Hindlimb muscle (tissue), 1 donor: ENCODE results near the gene CDC42EP1. TPM values are rescaled to one million over a fixed set of nuclear protein-coding genes. Genes with fewer than 3 reads are reported as not detected.
"Not testable (repeated sequence)": the region's sequence is repeated elsewhere in the genome, so short reads cannot be mapped to it uniquely, and the experiment has no call there.

Source experiments
- DNase-seq: peaks from one replicate; pipeline ENCODE4 v3.0.0-alpha.2; 2013
- polyA plus RNA-seq: library from polyadenylated mRNA; unstranded; fragments of 120-200 nt; gene quantifications from one replicate; pipeline ENCODE4 v1.2.1, GENCODE V29; 2013; ENCODE audit not compliant: insufficient read length

The CDC42EP1 gene
- polyA plus RNA-seq, 1 donor: 53.9 TPM

DNA sequence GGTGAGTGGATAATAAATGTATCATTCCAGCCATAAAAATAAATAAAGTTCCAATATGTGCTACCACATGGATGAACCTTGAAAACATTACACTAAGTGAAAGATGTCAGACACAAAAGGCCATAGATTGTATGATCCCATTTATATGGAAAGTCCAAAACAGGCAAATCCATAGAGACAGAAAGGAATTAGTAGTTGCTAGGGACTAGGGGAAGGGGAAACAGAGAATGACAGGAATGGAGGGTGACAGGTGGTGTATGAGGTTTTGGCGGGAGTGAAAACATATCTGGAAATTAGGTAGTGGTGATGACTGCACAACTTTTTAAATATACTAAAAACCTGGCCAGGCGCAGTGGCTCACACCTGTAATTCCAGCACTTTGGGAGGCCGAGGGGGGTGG, 25.8 kb upstream of the CDC42EP1 start:
- no peak for DNase-seq

DNA sequence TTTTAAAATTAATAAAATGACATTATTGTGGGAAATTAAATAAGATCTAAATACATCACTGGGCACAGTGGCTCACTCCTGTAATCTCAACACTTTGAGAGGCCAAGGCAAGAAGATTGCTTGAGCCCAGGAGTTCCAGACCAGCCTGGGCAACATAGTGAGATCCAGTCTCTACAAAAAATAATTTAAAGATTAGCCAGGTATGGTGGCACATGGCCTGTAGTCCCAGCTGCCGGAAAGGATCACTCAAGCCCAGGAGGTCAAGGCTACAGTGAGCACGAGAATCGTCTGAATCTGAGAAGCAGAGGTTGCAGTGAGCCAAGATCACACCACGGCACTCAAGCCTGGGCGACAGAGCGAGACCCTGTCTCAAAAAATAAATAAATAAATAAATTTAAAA, 25.1 kb upstream of the CDC42EP1 start:
- no peak for DNase-seq

- DNase-seq: peak; percentile 91
These were observed 21.5 kb upstream of the CDC42EP1 start for GRCh38 chr22:37538590-37539357.

DNA sequence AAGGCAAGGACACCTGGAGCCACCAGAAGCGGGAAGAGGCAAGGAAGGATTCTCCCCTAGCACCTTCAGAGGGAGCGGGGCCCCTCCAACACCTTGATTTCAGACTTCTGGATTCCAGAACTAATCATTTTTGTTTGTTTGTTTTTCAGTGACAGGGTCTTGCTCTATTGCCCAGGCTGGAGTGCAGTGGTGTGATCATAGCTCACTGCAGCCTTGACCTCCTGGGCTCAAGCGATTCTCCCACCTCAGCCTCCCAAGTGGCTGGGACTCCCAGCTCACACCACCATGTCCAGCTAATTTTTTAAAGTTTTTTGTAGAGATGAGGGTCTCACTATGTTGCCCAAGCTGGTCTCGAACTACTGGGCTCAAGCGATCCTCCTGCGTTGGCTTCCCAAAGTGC, 20.5 kb upstream of the CDC42EP1 start:
- DNase-seq: not testable (repeated sequence)

GRCh38 chr22:37542416-37542815, 17.9 kb upstream of the CDC42EP1 start:
- DNase-seq: not testable (repeated sequence)

DNA sequence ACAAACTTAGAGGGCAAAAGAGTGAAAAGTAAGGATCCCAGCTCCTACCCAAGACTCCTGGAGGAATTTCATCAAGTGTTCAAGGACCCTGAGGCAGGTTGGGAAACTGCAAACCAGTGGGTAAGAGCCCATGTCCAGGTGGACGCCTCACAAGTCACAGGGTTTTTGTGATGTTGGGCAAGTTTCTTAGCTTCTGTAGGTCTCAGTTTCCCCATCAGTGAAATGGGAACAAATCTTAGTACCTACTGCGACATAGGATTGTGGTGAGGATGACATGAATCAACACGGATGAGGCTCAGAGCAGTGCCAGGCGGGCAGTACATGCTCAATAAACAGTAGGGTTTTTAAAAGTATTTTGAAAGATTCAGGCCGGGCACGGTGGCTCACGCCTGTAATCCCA, 17.3 kb upstream of the CDC42EP1 start:
- DNase-seq: no peak

DNA sequence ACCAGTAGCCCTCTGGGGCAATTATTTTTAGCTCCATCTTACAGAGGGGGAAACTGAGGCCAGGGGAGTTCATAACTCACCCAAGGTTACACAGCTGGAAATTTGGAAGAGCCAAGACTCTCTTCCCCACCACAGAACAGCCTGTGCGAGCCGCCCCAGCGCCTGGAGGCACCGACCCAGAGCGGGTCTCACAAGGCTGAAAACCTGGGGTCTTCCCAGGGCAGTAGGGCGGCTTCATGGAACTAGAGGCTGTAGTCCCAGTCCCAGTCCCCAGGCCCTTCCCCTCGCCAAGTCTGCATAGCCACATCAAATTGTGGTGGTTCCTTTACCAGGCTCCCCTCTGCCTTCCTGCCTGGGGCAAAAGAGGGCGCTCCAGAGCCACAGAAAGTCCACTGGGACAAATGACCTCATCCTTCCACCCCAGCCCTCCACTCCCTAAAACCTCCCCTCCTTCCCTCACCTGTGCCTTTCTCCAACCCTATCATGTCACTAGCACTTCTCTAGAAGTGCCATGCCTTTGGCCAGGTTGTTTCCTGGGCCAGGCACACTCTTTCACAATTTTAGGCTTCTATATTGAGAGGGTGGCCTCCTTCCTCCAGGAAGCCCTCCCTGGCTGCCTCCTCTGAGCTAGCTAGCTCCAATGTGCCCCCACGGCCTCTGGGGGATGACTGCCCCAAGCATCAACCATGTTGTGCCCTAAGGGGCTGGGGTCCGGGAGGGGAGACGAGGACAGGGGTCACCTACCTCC, 15.2 kb upstream of the CDC42EP1 start:
- peak; percentile 56 for DNase-seq

- peak; percentile 93 for DNase-seq
These were observed 14.4 kb upstream of the CDC42EP1 start for GRCh38 chr22:37545703-37546436.

- DNase-seq: peak; percentile 84
These were observed 13.6 kb upstream of the CDC42EP1 start for GRCh38 chr22:37546437-37547250.

- peak; percentile 52 for DNase-seq
These were observed 13.0 kb upstream of the CDC42EP1 start for GRCh38 chr22:37547251-37547741.

DNA sequence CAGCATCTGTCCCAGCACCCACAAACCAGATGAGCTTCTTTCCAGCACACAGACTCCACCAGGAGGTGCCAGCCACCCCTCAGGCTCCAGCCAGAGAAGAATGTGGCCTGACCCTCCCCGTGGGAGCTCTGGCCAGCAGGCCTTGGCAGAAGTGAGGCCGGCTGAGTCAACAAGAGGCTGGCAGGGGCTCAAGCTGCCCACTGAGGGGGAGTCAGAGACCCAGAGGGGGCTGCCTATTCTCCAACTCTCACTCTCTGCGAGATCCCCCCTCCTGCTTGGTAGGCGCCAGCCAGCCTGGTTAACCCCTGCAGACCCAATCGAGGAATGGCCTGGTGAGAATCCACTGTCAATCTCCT, 10.6 kb upstream of the CDC42EP1 start:
- DNase-seq: no peak

- DNase-seq: not testable (repeated sequence)
These were observed 9.4 kb upstream of the CDC42EP1 start for GRCh38 chr22:37550921-37551320.

DNA sequence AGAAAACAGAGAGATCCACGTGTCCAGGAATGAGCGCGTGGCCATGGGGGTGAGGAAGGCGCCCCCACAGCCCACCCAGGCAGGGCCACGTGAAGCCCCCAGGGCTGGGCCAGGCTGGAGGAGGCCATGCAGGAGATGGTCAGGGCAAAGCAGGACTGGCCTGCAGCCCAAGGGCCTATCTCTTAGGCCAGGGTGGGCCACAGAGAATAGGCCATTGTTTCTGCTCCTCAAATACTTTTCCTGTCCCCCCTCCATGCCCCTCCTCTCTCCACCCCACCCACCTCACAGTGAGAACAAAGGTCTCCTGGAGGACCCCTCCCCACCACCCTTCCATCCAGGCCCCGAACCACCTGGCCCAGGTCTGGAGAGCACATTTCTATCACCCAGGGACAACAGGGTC, 8.3 kb upstream of the CDC42EP1 start:
- DNase-seq: no peak

DNA sequence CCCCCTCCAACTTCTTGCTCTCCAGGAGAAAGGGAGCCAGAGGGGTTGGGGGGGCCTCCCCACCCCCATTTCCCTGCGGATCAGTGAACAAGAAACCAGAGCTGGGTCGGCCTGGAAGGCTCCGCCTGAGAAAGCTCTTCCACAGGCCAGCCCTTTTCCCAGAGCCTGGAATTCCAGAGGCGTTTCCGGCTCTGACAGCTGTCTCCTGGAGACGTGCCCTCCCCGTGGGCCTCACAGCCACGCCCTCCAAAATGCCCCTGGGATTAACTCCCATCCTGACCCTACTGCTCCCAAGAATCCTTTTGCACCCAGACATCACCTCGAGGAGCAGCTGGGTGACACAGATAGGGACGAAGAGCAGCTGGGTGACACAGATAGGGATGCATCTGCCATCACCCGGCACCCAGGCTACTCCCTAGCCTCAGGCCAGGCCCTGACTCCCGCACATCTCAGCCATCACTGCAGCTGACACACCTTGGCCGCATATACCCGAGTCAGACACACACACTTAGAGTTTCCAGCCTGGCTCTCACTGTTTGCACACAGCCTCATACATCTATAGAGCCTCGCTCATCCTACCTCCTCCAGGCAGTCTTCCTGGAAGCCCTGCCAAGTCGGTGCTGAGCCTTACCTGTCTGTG, 7.6 kb upstream of the CDC42EP1 start:
- DNase-seq: peak; percentile 80

- no peak for DNase-seq
These were observed 6.6 kb upstream of the CDC42EP1 start for GRCh38 chr22:37553725-37554124.

GRCh38 chr22:37555029-37555428, 5.3 kb upstream of the CDC42EP1 start:
- DNase-seq: no peak

DNA sequence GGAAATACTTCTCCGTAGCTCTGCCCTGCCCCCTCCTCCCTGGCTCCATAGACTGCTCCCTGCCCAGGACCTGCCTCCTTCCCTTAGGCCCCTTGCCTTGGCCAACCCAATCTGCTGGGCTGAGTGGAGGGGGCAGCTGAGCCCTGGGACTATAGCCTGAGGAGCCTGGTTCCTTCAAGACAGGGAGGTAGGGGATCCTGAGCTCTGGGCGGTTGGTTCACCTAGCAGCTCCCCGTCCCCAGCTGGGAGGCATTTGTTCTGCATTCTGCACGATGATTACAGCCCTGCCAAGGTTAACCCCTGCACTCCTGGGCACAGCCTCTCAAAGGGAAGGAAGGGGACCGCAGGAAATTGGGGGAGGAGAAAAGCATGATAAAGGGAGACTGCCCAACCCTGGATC, 3.6 kb upstream of the CDC42EP1 start:
- DNase-seq: no peak

DNA sequence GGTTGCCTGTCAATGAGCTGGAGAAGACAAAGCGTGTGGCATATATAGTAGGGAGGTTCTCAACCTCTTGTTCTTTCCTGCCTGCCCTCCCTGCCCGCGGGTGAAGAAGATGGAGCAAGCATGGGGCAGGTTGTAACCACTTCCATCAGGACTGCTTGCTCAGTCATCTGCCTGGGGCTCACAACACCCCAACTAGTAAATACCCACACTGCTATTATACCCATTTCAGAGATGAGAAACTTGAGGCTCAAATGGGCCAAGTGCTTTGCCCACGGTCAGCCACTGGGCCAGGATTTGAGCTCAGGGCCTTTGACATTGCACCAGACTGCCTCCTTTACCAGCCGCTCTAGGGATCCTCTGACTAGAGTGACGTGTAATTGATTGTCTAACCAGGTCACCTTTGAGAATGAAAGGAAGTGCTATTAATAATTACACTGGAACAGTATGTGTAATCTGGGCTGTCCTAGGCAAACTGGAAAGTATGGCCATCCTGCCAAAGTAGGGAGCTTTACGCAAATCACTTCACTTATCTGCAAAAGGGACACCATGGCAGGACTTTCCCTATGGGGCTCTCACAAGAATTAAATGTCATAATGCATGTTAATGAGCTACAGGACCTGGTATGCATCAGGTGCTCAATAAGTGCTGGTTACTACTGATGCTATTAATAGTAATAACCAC, 2.8 kb upstream of the CDC42EP1 start:
- no peak for DNase-seq

DNA sequence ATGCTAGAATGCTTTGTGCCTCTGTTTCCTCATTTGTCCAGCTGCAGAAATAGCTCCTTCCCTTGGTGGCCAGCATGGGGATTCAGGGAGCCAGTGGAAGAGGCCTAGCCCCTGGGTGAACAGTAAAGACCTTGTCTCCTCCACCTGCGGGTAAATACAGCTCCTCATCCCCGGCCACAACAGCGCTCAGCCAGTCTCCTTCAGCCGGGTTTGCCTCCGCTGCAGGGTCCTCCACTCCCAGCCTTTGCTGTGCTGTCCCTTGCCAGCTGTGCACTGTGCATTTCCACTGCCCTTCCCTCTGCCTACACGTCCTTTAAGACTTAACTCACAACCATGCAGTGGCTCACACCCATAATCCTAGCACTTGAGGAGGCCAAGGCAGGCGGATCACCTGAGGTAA, 1.5 kb upstream of the CDC42EP1 start:
- no peak for DNase-seq

DNA sequence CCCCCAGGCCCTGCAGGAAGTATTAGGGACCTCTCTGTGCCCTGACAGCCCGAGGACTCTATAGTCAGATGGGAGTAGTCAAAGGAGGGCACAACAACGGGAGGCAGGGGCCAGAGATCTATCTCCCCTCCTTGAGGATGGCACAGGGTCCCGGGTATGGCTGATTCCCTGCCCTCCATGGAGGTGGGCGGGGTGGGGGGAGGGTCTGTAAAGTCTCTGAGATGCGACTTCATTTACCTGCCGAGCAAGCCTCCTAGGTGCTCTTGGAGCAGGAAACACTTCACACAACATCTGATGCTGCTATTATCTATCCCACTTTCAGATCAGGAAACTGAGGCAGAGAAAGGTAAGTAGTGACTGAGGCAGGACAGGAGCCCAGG, 769 bp upstream of the CDC42EP1 start:
- DNase-seq: no peak

DNA sequence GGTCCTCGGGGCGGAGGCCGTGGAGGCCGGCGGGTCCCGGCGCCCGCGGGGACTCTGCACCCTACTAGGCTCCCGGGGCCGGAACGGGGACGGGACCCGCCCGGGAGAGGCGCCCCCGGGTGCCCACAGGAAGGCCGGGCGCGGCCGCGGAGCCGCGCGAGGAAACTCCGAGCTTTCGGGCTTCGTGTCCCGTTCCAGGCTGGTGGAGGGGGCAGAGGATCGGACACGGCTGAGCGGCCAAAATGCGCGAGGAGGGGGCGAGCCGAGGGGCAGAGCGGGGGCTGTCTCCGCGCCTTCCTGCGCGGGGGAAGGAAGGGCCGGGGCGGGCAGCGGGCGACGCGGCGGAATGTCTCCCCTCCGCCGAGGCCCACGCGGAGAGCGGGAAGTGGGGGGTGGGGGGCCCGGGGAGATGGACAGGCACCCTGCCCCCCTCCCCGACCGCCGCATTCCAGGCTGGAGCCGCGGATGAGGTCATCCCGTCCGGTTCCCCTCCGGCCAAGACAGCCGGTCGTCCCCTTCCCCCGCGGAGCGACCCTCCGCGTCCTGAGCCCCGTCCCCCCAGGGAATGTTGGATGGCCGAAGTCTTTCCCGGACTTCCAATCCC, 430 bp downstream of the CDC42EP1 start:
- DNase-seq: no peak
